Mucosa of rectum (tissue), 2 donors: ENCODE measurements around the gene PCDH9.

Source experiments
- H3K27ac ChIP-seq, 2 donors: one replicate each; pipeline ENCODE4 v1.7.0; 2013; ENCODE audit warnings: inconsistent platforms in 2 of 2, low read depth in 2 of 2, low read length in 2 of 2
- H3K27me3 ChIP-seq, 2 donors: one replicate each; pipeline ENCODE4 v1.7.0; 2013; ENCODE audit warnings: low read length in 2 of 2; ENCODE audit not compliant: control insufficient read depth in 2 of 2, insufficient read depth in 2 of 2
- H3K36me3 ChIP-seq, 2 donors: one replicate each; pipeline ENCODE4 v1.7.0; 2013; ENCODE audit warnings: low read length in 2 of 2; ENCODE audit not compliant: control insufficient read depth in 2 of 2, insufficient read depth in 2 of 2
- H3K4me1 ChIP-seq, 2 donors: one replicate each; pipeline ENCODE4 v1.7.0; 2013; ENCODE audit warnings: low read length in 2 of 2, mild to moderate bottlenecking in 1 of 2; ENCODE audit not compliant: control insufficient read depth in 2 of 2, insufficient read depth in 2 of 2
- H3K4me3 ChIP-seq, 2 donors: one replicate each; pipeline ENCODE4 v1.7.0; 2013; ENCODE audit warnings: low read length in 2 of 2
- H3K9ac ChIP-seq, 2 donors: one replicate each; pipeline ENCODE4 v1.7.0; 2013; ENCODE audit warnings: low read length in 2 of 2, low read depth in 1 of 2, mild to moderate bottlenecking in 1 of 2
- H3K9me3 ChIP-seq, 2 donors: one replicate each; pipeline ENCODE4 v1.7.0; 2013; ENCODE audit warnings: low read length in 2 of 2; ENCODE audit not compliant: control insufficient read depth in 2 of 2
- donor health status: healthy.
- donor health status: Normal muscosa, but diverticular disease.

Gene PCDH9

DNA sequence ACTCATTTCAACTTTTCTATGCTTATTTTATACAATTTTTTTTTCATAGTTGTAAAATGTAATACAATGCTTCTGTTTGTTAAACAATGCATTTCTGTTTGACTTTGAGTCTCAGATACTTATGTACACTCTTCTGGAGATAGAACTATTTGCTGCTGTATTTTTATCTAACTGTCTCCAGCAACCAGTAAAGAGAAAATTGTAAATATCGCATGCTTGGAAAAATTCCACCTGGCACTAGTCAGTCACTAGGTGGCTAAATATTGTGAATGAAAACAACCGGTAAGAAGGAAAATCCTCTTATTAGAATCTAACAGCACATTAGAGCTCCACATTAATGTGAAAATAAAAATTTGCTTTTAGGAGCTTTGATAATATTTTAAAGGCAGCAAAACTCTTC is 876.5 kb downstream of the PCDH9 start:
- Histone ChIP-seq H3K27me3 (no peaks in the 10 kb centered on the region), H3K4me3 (no peak overlapping the region), H3K4me1 (peaks cover 0 to 8% of the 10 kb centered on the region in 2 donors), H3K36me3 (no peaks in the 10 kb centered on the region), H3K9ac (no peak overlapping the region), H3K27ac (no peak overlapping the region), H3K9me3 (no peaks in the 10 kb centered on the region)

DNA sequence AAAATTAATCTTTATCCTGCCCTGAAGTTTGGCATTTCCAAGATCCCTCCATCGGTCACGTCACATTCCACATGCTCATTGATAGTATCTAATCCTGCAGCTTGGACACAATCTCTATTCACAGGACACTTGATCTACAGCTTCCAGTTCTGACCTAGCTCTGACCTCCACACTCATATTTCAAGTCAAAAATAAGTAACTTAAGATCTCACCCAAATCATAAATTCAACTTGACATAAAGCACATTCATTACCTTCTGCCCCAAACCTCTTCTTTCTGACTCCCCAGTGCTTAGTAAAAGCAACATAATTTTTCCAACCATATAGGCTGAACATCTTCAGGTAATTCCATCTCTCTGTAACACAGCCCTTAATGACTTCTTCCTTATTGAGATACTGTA is 880.2 kb downstream of the PCDH9 start:
- Histone ChIP-seq H3K27ac (no peak overlapping the region), H3K4me3 (no peak overlapping the region), H3K36me3 (no peaks in the 10 kb centered on the region), H3K27me3 (no peaks in the 10 kb centered on the region), H3K9me3 (no peaks in the 10 kb centered on the region), H3K9ac (no peak overlapping the region), H3K4me1 (peaks cover 0 to 8% of the 10 kb centered on the region in 2 donors)

DNA sequence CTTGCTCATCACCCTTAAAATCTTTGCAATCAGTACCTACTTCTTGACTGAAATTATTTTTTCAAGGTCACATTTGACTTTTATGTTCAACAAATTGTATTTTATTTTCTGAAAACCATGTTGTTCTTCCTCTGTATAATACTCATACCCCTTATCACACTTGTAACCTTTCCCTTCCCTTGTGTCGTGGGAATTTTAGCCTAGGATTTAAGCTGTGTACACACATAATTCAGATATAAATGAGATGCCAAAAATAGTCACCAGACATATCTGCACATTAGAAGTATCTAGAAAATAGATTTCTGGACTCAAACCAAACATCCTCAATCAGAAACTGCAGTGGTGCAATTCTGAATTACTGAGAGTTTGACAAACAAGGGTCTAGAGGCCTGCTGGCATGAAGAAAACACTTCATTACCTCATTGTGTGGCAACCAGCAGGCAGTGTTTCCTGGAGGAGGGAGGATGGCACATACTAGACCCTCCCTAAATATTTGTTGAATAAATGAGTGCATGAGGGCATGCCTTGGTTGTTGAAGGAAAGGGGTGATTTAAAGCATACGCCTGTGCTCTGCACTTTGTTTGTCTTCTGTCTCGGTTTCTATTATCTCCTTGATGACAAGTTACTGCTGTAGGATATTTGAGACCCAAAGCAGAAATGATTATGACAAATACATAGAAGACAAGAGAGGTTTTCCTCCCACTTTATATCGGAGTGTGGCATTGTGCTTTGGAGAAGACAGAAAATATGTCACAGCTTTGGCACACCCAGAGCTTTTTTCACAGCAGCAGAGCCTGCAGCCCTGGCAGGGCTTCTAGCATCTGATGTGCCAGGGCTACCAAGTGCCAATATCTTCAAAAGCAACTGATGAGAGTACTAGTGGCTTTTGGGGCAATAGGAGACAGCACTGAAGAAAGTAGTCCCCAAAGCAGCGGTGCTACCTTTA is 881.1 kb downstream of the PCDH9 start:
- Histone ChIP-seq H3K4me1 (peaks cover 0 to 7% of the 10 kb centered on the region in 2 donors), H3K9ac (no peak overlapping the region), H3K27ac (no peak overlapping the region), H3K27me3 (no peaks in the 10 kb centered on the region), H3K4me3 (no peak overlapping the region), H3K36me3 (no peaks in the 10 kb centered on the region), H3K9me3 (no peaks in the 10 kb centered on the region)

DNA sequence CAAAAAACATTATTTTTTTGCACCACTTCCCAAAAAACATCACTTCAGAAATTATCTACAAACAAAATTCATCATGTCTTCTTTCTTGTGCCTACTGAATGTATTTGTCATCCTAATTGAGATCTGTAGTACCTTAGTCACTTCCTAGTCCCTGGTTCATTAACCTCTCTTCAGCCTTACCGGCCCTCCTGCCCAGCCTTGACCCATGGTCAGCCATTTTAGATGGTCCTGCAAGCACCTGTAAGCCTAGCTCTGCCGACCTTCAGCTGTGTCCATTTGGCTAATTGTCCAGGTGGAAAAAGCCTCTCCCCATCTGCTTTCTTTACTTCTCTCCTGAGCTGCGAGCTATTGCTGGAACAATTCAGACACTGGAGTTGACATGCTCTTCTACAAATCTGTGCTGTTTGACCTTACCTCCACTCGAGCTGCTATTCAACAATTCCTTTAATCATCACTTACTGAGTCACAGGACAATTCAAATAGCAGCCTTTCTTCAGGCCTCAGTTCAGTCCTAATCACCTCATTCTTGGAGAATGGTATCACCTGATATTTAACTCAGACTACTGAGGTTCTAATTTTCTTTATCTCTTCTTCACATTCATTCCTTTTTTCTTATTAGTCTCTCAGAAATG is 882.5 kb downstream of the PCDH9 start:
- Histone ChIP-seq H3K27me3 (no peaks in the 10 kb centered on the region), H3K9ac (no peak overlapping the region), H3K36me3 (no peaks in the 10 kb centered on the region), H3K27ac (no peak overlapping the region), H3K9me3 (no peaks in the 10 kb centered on the region), H3K4me3 (no peak overlapping the region), H3K4me1 (no peaks in the 10 kb centered on the region)

DNA sequence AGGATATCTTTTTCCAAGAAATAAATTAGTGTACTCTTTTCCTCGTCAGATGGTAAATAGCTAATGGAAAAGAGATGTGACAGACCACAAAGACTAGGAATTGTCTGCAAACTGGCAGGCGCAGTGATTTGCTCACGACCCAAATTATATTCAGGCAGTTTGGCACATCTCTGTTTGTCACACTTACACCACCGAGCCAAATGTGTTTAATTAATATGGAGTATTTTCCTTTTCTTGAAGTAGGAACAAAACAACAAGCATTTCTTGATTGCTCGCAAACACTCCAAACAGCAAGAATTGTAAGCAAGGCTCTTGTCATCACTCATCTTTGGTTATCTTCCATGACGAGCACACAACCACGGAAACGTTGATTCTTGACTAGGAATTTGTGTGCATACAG is 884.2 kb downstream of the PCDH9 start:
- Histone ChIP-seq H3K9ac (no peak overlapping the region), H3K27me3 (no peaks in the 10 kb centered on the region), H3K27ac (no peak overlapping the region), H3K36me3 (no peaks in the 10 kb centered on the region), H3K4me3 (no peak overlapping the region), H3K9me3 (no peaks in the 10 kb centered on the region), H3K4me1 (no peaks in the 10 kb centered on the region)

DNA sequence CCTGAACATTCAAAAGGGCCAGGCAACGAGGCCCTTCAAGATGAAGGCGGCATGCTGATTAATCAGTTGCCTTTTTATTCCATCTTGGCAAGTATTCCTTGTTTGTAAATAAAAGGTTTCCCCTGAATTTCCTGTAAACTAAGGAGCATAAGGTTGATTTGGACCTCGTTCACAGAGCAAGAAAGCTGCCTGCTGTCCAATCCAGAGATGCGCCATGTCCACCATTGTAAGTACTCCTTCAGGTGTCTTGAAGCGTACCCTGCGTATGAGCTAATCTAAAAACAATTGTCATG is 884.7 kb downstream of the PCDH9 start:
- H3K9ac ChIP-seq, result no peak overlapping the region
- H3K4me3 ChIP-seq, result no peak overlapping the region
- H3K4me1 ChIP-seq, result no peaks in the 10 kb centered on the region
- H3K36me3 ChIP-seq, result no peaks in the 10 kb centered on the region
- no peaks in the 10 kb centered on the region for H3K27me3 ChIP-seq
- no peak overlapping the region for H3K27ac ChIP-seq
- no peaks in the 10 kb centered on the region for H3K9me3 ChIP-seq

DNA sequence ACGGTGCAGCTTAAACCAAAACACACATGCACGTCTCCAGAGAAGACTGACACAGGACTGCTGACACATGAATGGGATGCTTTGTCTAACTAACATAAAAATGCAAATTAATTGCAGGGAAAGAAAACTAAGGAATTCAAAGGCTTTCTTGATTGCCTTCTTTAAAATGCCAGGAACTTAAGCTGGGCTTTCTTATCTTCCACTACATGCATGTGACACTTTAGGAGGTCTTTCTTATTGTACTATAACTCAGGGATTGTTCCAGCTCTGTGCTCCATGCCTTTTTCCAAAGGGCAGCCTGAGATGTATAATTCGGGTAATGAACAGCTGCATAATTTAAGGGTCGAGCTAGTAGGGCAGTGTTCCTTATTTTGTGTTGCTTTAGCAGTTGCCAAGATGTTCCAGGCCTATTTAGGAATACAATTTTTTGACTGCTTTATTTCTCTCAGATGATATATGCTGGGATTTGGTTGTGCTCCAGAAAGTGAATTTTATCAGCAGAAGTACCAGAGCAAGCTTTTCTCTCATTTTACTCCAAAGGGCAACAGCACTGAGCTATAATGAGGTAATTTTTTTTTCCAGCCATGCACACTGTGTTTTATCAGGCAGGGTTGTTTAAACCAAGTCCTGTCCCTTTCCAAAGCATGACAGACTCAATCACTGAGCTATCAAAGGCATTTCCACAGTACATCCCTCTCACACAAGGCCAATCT is 885.2 kb downstream of the PCDH9 start:
- no peak overlapping the region for H3K4me3 ChIP-seq
- H3K9me3 ChIP-seq, result no peaks in the 10 kb centered on the region
- no peak overlapping the region for H3K9ac ChIP-seq
- no peaks in the 10 kb centered on the region for H3K4me1 ChIP-seq
- no peaks in the 10 kb centered on the region for H3K27me3 ChIP-seq
- H3K36me3 ChIP-seq, result no peaks in the 10 kb centered on the region
- H3K27ac ChIP-seq, result no peak overlapping the region

DNA sequence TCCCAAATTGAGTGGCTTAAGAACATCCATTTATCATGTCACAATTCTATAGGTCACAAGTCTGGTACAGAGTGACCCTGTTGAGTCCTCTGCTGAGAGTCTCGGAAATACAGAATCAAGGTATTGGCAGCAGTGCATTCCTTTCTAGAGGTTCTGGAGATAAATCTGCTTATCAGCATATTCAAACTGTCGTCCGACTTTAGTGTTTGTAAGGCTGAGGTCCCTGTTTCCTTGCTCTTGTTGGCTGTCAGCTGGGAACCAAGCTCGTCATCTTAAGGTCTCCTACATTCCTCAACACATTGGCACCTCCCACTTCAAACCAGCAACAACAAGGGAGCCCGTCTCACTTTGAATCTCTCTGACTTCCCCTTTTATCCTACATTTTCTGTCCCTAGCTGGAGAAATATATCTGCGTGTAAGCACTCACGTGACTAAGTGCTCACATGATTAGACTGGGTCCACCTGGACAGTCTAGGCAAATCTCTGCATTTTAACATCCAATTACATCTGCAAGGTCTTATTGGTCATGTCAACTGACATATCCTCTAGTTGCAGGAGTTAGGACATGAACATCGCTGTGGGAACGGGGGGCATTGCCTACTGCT is 886.8 kb downstream of the PCDH9 start:
- Histone ChIP-seq H3K9me3 (no peaks in the 10 kb centered on the region), H3K27ac (no peak overlapping the region), H3K4me3 (no peak overlapping the region), H3K9ac (no peak overlapping the region), H3K27me3 (no peaks in the 10 kb centered on the region), H3K4me1 (no peaks in the 10 kb centered on the region), H3K36me3 (no peaks in the 10 kb centered on the region)

DNA sequence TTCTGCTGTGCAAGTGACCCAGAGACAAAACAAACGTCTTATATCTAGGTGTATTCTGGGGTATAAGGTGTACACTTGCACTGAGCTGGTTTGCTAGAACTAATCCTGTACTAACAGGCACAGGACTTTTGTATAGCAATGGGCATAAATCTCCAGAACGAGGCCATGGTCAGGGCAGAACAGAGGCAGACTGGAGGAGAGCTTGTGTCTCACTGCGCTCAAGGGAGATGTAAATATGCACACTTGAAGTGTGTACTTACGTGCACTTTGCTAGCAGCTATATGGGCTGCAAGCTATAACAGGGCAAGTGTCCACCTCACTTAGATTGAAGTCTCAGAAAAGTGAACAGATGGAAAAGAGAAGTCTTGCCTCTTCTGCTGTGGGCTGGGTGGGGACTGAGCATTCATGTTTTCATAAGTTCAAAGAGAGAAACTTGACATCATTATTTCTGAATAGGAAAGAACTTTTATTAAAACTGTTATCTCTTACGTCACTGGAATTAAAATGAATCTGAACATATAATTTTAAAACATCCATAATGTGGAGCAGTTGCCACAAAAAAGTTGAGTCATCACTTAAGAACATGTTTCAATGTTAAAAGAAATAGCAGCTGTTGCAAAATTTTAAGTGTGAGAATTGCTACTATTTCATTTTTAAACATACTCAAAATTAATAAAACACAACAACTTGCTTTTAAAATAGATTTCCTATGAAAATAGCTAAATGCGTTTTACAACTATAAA is 888.3 kb downstream of the PCDH9 start:
- no peaks in the 10 kb centered on the region for H3K9me3 ChIP-seq
- no peaks in the 10 kb centered on the region for H3K36me3 ChIP-seq
- H3K9ac ChIP-seq, result no peak overlapping the region
- no peaks in the 10 kb centered on the region for H3K27me3 ChIP-seq
- no peak overlapping the region for H3K4me3 ChIP-seq
- no peak overlapping the region for H3K27ac ChIP-seq
- no peaks in the 10 kb centered on the region for H3K4me1 ChIP-seq
